SIG-M5 (cell line): Measurements from ENCODE around the gene UBTF.

Experiments
- DNase-seq: peaks from one replicate; lab custom pipeline; 2025; lab: John Stamatoyannopoulos, UW

UBTF gene

GRCh38 chr17:44170499-44171201 is 48.8 kb downstream of the UBTF start, which contains the start of gene ASB16:
TSS of gene ASB16 (plus strand) at chr17:44170704. CDS start at chr17:44170790, 86 bp downstream.
- no peak for DNase-seq

GRCh38 chr17:44170135-44170498 is 49.4 kb downstream of the UBTF start:
- DNase-seq = no peak

GRCh38 chr17:44167181-44167861 is 52.2 kb downstream of the UBTF start:
- DNase-seq = no peak

GRCh38 chr17:44164476-44164875 is 55.0 kb downstream of the UBTF start:
- no peak for DNase-seq

DNA sequence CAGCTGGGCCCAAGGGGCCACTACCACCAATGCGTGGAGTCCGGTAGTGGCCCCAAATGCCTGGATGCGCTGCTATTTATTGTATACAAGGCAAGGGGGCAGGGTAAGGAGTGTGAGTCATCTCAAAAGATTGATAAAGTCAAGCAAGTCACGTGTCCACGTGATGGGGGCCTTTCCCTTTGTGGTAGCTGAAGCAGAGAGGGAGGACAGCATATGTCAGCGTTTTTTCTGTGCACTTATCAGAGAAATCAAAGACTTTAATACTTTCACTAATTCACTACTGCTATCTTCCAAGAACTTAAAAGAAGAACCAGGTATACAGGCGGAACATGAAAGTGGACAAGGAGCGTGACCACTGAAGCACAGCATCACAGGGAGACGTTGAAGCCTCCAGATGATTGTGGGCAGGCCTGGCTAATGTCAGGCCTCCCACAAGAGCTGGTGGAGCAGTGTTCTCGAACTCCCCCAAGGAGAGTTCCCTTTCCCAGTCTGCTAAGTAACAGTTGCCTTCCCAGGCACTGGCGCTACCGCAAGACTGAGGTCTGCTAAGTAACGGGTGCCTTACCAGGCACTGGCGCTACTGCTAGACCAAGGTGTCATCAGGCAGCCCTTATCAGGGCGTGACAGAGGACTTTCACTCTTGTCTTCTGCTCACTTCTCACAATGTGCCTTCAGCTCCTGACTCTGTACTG is 59.8 kb downstream of the UBTF start:
- DNase-seq = no peak

GRCh38 chr17:44155488-44155887 is 64.0 kb downstream of the UBTF start:
- no peak for DNase-seq
